Right atrium auricular region (tissue), 2 donors: ENCODE results near the gene SPTSSB. TPM values are rescaled to one million over a fixed set of nuclear protein-coding genes. Genes with fewer than 3 reads are reported as not detected.

Experiments
- DNase-seq: peaks from one replicate; pipeline ENCODE4 v3.0.0-alpha.2; 2019; ENCODE audit warnings: low spot score
- H3K27ac ChIP-seq, 2 donors: fragments of 200-600 bp; sonication (generic); 1 replicate in 1 of 2; 2 replicates in 1 of 2; pipeline ENCODE4 v1.5.1; 2016 to 2019
- H3K27me3 ChIP-seq, 2 donors: fragments of 200-600 bp; sonication (generic); one replicate each; pipeline versions ENCODE4 v1.5.1 to v1.6.0; 2017 to 2019
- H3K36me3 ChIP-seq: fragments of 200-600 bp; sonication (generic); one replicate; pipeline ENCODE4 v1.5.1; 2016
- H3K4me1 ChIP-seq, 2 donors: fragments of 200-600 bp; sonication (generic); one replicate each; pipeline versions ENCODE4 v1.5.1 to v1.6.0; 2017 to 2019
- H3K4me3 ChIP-seq, 2 donors: fragments of 200-600 bp; sonication (generic); 1 replicate in 1 of 2; 2 replicates in 1 of 2; pipeline ENCODE4 v1.5.1; 2017 to 2019; ENCODE audit warnings: mild to moderate bottlenecking in 1 of 2, moderate library complexity in 1 of 2
- H3K9me3 ChIP-seq, 2 donors: fragments of 200-600 bp; sonication (generic); one replicate each; pipeline ENCODE4 v1.5.1; 2019
- total RNA-seq, 2 donors: library from RNA; depleted of rRNA; stranded (reverse); fragments of >200 nt; gene quantifications; one replicate each; pipeline ENCODE4 v1.1.0, GENCODE V29; 2016
- TF ChIP-seq, protein P1 (sequence below), 2 donors: fragments of 200-600 bp; sonication (generic); IDR thresholded peaks; one replicate each; pipeline ENCODE4 v1.5.1; 2019; ENCODE audit warnings: antibody characterized with exemption in 2 of 2

SPTSSB gene
- total RNA-seq, 2 donors from 2014 or later, result not detected

GRCh38 chr3:161369531-161369930 lies 1.8 kb downstream of the SPTSSB start:
- H3K4me3 ChIP-seq, result no peak overlapping the region
- no peak overlapping the region for H3K27ac ChIP-seq
- no peaks in the 10 kb centered on the region for H3K9me3 ChIP-seq
- TF ChIP-seq, protein P1, sequence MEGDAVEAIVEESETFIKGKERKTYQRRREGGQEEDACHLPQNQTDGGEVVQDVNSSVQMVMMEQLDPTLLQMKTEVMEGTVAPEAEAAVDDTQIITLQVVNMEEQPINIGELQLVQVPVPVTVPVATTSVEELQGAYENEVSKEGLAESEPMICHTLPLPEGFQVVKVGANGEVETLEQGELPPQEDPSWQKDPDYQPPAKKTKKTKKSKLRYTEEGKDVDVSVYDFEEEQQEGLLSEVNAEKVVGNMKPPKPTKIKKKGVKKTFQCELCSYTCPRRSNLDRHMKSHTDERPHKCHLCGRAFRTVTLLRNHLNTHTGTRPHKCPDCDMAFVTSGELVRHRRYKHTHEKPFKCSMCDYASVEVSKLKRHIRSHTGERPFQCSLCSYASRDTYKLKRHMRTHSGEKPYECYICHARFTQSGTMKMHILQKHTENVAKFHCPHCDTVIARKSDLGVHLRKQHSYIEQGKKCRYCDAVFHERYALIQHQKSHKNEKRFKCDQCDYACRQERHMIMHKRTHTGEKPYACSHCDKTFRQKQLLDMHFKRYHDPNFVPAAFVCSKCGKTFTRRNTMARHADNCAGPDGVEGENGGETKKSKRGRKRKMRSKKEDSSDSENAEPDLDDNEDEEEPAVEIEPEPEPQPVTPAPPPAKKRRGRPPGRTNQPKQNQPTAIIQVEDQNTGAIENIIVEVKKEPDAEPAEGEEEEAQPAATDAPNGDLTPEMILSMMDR (IDR thresholded peaks at IDR 0.05), result no peak
- H3K4me1 ChIP-seq, result peaks cover 0 to 14% of the 10 kb centered on the region in 2 donors
- H3K27me3 ChIP-seq, result no peaks in the 10 kb centered on the region
- H3K36me3 ChIP-seq, result no peaks in the 10 kb centered on the region
- DNase-seq, result no peak

DNA sequence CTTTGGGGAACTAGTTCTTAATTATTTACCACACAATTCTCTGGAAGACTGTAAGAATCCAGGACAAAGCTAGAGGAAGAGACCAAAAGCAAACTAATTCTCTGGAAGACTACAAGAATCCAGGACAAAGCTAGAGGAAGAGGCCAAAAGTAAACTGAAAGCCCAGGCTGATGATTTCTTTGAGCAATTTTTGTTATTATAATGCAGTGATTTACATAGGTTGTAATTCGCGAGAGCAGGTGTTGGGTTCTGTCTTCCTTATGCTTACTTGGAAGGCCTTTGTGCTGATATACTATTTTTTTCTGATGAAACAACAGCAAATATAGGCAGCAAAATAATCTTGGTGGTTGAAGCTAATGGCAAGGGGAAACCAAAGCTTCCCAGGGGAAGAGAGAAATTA lies 5.2 kb downstream of the SPTSSB start:
- Histone ChIP-seq H3K36me3 (no peaks in the 10 kb centered on the region), H3K4me1 (no peaks in the 10 kb centered on the region), H3K4me3 (no peak overlapping the region), H3K27me3 (no peaks in the 10 kb centered on the region), H3K27ac (no peak overlapping the region), H3K9me3 (no peaks in the 10 kb centered on the region)
- TF ChIP-seq, protein P1 (IDR thresholded peaks at IDR 0.05), result no peak
- no peak for DNase-seq

GRCh38 chr3:161358488-161358887 lies 12.8 kb downstream of the SPTSSB start:
- DNase-seq, result no peak
- no peaks in the 10 kb centered on the region for H3K9me3 ChIP-seq
- TF ChIP-seq, protein P1 (IDR thresholded peaks at IDR 0.05), result no peak

DNA sequence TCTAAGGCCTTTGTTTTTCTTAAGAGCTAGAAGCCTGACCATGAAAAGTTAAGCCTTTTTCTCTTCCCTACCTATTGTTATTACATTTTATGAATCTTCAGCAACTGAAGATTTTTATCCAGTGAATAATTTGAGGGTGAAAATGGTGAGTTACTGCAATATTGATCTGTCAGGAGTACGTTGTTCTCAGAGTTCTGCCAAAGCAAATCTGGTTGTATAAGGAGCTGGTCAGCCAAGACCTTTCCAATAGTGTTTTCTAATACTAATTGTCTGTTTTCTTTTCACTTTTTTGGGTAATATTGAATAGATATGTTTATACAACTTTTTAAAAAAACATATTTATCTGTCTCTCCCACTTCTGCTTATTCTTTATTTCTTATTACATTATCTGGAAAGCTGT lies 15.0 kb downstream of the SPTSSB start:
- H3K36me3 ChIP-seq, result no peaks in the 10 kb centered on the region
- TF ChIP-seq, protein P1 (IDR thresholded peaks at IDR 0.05), result no peak
- no peaks in the 10 kb centered on the region for H3K27me3 ChIP-seq
- H3K4me3 ChIP-seq, result no peak overlapping the region
- H3K27ac ChIP-seq, result no peak overlapping the region
- H3K4me1 ChIP-seq, result no peaks in the 10 kb centered on the region
- DNase-seq, result no peak
- no peaks in the 10 kb centered on the region for H3K9me3 ChIP-seq

More at GRCh38 chr3:161358488-161358887, 12.8 kb downstream of the SPTSSB start:
- Histone ChIP-seq H3K4me1 (no peaks in the 10 kb centered on the region), H3K4me3 (no peak overlapping the region), H3K27me3 (no peaks in the 10 kb centered on the region), H3K27ac (no peak overlapping the region), H3K36me3 (no peaks in the 10 kb centered on the region)

DNA sequence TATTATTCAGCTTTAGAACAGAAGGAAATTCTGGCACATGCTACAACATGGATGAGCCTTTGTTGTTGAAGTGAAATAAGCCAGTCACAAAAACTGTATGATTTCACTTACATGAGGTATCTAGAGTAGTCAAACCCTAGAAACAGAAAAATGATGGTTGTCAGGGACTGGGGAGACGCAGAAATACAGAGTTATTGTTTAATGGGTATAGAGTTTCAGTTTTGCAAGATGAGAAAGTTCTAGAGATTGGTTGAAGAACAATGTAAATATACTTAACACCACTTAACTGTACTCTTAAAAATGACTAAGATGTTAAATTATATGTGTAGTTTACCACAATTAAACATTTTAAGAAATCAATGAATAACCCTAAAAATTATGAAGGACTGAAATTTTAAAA lies 15.8 kb downstream of the SPTSSB start:
- Histone ChIP-seq H3K4me3 (no peak overlapping the region), H3K36me3 (no peaks in the 10 kb centered on the region), H3K27me3 (no peaks in the 10 kb centered on the region), H3K9me3 (no peaks in the 10 kb centered on the region), H3K27ac (no peak overlapping the region), H3K4me1 (no peaks in the 10 kb centered on the region)
- no peak for DNase-seq
- TF ChIP-seq, protein P1 (IDR thresholded peaks at IDR 0.05), result no peak

DNA sequence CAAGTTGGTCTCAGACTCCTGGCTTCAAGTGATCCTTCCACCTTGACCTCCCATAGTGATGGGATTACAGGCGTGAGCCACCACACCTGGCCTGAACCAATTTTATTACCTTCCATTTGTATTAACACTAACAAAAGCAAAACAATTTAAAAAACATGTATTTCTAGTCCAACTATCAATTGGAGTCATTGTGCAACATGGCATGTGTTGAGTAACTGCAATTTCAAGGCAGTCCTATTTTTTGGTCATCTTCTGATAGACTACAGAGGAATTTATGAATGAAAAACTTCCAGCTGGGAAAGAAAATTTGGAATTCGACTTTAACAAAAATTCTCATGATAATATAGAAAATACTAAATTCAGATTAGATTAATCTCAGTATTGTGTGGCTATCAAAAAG lies 16.8 kb downstream of the SPTSSB start:
- Histone ChIP-seq H3K9me3 (no peaks in the 10 kb centered on the region), H3K27me3 (no peaks in the 10 kb centered on the region), H3K4me3 (no peak overlapping the region), H3K36me3 (no peaks in the 10 kb centered on the region), H3K27ac (no peak overlapping the region), H3K4me1 (no peaks in the 10 kb centered on the region)
- DNase-seq, result no peak
- TF ChIP-seq, protein P1 (IDR thresholded peaks at IDR 0.05), result no peak
